GM21619 (cell line): ENCODE results near the gene GLDN.

Experiments used
- ATAC-seq: cut with Tn5 transposase; IDR thresholded peaks from one replicate; pipeline ENCODE4 v1.9.1; 2021; ENCODE audit not compliant: unreplicated experiment

The GLDN gene

GRCh38 chr15:51341366-51342226 lies at the start of gene GLDN:
Gene GLDN, plus strand, starts transcription at chr15:51341655. Its CDS starts 30 bp downstream, at chr15:51341685.
- no peak for ATAC-seq

DNA sequence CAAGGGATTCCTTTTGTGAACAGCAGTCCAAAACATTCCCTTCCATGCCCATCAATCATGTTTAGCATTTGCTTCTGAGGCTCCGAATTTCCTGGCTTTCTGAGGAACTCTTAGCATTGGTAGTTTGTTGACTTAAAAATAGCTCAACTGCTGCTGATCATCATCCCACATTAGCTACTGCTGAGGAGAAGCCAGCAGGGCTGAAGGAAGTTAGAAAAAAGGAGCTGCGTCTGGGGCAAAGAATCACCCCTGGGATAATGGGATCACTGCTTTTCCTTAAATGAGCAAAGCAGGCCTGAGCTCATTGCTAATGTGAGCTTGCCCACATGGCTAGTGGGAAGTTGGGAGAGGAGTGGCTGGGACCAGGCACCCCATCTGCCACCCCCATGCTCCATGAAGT lies 42.8 kb upstream of the GLDN start:
- ATAC-seq, result no peak

GRCh38 chr15:51299187-51300015 lies 42.1 kb upstream of the GLDN start:
- ATAC-seq, result no peak

- ATAC-seq, result no peak
Measured at GRCh38 chr15:51302480-51302879, 39.0 kb upstream of the GLDN start.

DNA sequence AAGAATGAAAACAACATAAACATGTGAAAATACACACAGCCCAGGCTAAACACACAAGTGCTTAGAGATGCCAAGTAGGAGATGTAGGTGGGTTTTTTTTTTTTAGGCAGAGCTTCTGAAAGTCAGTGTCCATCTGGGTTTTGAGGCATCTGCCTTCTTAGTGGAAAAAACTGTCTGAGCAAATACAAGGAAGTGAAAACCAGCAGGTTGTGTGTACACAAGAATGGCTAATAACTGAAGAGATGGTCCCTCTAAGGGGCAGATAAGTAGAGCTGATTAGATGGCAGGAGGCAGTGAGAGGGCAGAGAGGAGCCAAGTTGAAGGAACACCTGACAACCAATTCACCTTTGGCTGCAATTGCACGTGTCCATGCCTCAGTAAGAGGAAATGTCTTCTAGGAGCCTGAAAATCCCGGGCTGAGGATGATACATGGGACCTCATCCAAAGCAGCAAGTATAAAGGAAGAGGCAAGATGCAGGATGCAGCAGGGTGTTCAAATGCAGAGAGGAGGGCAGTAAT lies 37.9 kb upstream of the GLDN start:
- no peak for ATAC-seq

GRCh38 chr15:51307325-51307724 lies 34.1 kb upstream of the GLDN start:
- no peak for ATAC-seq

DNA sequence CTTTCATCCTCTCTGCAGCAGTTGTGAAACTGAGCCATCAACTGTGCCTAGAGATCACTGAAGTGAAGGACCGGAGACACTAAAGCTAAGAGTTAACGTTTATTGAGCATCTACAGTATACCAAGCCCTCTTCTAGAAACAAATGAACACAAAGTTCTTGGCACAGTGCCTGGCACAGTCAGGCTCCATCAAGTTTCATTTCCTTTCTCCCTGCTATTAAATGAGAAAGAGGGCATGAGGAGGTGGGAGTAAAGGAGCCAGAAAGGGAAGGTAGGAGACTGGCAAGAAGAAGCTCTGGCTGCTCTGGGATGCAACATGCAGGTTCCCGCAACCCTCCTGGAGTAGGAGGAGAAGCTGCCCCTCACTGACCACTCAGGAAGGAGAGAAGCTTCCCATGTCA lies 33.6 kb upstream of the GLDN start:
- ATAC-seq, result no peak

GRCh38 chr15:51310064-51310463 lies 31.4 kb upstream of the GLDN start:
- ATAC-seq, result no peak

DNA sequence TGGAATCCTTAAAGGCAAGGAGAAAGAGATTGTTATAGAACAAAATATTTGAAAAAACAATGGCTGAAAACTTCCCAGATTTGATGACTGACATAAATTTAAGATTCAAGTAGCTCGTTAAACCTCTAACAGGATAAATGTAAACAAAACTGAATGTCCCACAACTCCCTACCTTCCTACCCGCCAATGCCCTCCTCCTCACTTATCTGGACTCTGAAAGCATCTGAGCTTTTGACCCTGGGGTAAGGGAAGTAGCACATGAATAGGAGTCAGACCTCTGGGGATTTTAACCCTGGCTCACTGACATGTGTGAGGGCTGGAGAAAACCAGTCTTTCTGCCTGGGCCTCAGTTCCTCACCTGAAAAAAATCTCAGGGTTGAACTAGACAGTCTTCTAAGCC lies 29.9 kb upstream of the GLDN start:
- no peak for ATAC-seq

GRCh38 chr15:51312166-51313073 lies 29.0 kb upstream of the GLDN start:
- ATAC-seq, result no peak

- no peak for ATAC-seq
Measured at GRCh38 chr15:51313074-51313393, 28.4 kb upstream of the GLDN start.

DNA sequence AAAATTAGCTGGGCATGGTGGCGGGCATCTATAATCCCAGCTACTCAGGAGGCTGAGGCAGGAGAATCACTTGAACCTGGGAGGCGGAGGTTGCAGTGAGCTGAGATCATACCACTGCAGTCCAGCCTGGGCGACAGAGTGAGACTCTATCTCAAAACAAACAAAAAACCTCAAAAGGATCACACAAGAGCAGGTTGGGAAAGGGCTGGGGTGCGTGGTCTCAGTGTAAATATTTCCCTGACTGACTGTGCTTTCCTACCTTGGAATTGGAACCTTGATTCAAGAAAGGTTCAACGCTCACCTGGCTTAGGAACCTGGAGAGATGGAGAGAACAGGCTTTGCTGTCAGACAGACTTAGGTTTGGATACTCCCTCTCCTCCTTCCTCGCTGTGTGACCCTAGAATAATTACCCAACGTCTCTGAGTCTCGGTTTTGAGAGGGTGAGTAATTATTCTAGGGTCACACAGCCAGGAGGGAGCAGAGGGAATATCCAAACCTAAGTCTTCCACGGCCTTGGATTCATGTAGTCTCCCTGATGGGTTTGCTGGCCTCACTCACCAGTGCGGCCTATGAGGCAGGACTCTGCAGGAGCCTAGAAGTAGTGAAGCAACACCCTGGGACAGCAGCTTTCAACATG lies 27.7 kb upstream of the GLDN start:
- no peak for ATAC-seq

DNA sequence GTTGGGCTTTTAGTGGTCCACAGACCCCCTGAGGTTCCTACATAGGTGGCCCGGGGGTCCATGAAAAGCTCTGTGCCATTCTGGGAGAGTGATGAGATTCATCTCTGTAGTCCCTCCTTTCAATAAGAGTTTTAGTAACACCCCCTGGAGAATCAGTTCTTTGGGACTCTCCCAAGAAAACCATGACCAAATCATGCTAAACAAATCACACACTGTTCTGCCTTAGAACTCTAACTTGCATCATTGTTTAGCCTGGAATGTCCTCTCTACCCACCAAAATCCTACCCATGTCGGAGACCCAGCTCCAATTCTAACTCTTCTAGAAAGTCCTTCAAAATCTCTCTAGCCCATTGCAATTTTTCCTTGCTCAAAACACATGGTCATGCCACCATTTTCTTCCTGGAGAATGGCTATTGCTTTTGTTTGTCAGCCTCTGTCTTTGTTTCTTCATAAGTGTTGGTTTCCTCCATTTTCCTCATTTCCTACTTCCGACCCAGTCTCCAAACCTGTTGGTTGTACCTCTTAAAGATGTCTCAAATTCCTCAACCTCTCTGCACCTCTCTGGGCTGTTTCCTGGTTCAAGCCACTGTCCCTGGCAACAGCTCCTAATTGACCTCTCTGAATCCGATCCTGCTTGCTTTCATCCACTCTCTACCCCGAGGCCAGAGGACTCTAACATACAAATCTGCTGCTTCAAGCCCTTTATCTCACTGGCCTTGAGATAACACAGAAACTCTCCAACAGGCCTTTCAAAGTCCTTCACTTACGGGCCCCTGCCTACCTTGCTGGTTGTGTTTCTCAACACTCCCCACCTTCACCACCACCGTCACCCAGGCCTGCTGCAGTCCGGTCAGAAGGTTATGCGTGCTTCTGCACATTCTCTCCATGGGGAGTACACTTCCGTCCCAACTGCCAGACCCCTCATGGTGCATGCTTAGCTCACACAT lies 26.8 kb upstream of the GLDN start:
- no peak for ATAC-seq

GRCh38 chr15:51315726-51316125 lies 25.7 kb upstream of the GLDN start:
- no peak for ATAC-seq

DNA sequence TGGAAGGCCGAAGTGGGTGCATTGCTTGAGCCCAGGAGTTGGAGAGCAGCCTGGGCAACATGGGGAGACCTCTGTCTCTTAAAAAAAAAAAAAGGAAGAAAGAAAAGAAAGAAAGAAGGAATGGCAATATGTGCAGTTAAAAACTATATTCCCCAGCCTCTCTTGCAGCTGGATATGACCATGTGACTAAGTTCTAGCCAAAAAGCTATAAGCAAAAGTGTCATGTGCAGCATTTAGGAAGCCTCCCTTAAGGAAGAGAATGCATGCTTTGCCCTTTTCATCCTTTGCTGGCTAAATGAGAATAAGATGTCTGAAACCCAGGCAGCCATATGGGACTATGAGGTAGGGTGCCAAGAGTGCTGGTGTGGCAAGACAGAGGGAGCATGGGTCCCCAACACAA lies 24.8 kb upstream of the GLDN start:
- no peak for ATAC-seq

- no peak for ATAC-seq
Measured at GRCh38 chr15:51318382-51319150, 22.9 kb upstream of the GLDN start.

DNA sequence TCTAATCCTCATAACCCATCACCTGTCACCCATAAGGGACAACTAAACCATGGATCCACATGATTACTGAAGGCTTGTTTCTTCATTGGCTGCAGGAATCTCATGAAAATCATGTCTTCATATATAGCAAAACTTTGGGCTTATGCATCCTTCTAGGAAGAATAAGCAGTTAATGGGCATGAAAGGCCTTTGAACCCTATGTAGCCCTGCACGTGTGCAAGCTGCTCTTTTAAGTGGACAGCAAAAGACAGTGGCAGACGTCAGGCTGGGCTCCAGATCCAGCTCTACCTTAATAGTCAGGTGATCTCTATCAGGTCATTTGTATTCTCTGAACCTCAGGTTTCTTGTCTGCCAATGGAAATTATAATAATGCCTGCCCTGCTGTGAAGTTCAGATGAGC lies 21.9 kb upstream of the GLDN start:
- no peak for ATAC-seq

DNA sequence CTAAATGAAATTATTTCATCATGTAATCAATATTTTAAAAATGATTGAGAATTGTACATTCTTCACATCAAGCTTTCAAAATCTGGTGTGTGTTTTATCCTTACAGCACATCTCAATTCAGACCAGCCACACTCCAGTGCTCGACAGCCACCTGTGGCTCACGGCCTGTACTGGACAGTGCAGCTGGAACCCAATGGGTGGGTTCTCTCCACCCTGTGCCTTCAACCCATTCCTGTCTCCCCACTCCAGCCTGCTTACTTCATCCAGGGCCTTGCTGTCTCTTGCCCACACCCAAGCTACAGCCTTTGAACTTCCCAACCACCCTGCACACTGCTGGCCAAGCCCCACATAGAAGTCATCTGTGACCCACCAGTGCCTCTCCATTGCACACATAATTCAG lies 20.6 kb upstream of the GLDN start:
- ATAC-seq, result no peak

DNA sequence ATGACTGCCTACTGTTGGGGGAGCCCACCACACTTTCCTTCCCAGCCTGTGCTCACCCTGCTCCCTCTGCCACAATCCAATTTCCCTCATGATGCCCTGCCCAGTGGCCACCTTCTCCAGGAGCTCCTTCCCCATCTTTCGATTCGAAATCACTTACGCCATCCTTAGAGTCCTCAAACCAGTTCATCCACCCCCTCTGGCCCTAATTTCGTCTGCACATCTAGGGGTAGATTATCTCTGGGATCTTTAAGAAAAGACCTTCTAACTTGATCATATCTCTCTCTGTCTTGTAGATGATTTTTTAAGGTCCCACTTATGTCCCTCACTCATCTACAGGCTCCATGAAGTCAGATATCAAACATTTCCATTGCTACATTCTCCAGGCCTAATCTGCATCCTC lies 20.1 kb upstream of the GLDN start:
- ATAC-seq, result no peak
